ENCODE measurements around the gene WNT5A.

WNT5A gene

GRCh38 chr3:55489798-55490132 is 2.7 kb upstream of the WNT5A start:
- no peak for TF ChIP-seq CTCF (conservative IDR thresholded peaks at IDR 0.05; ENCODE audit: low read depth)

GRCh38 chr3:55488398-55489055 is 1.4 kb upstream of the WNT5A start:
- H3K27ac ChIP-seq, result peak overlapping the region; percentile 87
- TF ChIP-seq CTCF (conservative IDR thresholded peaks at IDR 0.05; ENCODE audit: low read depth), result no peak
- CTCF ChIA-PET, result no interaction called here
- DNase-seq (ENCODE audit: low spot score), result peak; percentile 69
- POLR2A ChIA-PET (ENCODE audit: low non-redundant PET), result no interaction called here

More at GRCh38 chr3:55489798-55490132, 2.7 kb upstream of the WNT5A start:
- peak; percentile 13 for DNase-seq (ENCODE audit: low spot score)
- peak overlapping the region; percentile 87 for H3K27ac ChIP-seq
- CTCF ChIA-PET, result no interaction called here
- POLR2A ChIA-PET (ENCODE audit: low non-redundant PET), result no interaction called here

- 0 out of 2 replicates have a peak, but pooled peaks have one; percentile 10 for TF ChIP-seq CTCF (conservative IDR thresholded peaks at IDR 0.05; ENCODE audit: low read depth)
- H3K27ac ChIP-seq, result peak overlapping the region; percentile 87
- POLR2A ChIA-PET (ENCODE audit: low non-redundant PET), result no interaction called here
- peak; percentile 16 for DNase-seq (ENCODE audit: low spot score)
- CTCF ChIA-PET, result interaction anchor here (0.6 kb wide), 1 partner anchor 198 kb away, joined by 3 read pairs; no protein-coding TSS in a partner anchor
Measured at GRCh38 chr3:55487381-55488241, 505 bp upstream of the WNT5A start.

GRCh38 chr3:55486101-55486856 is 827 bp downstream of the WNT5A start:
- H3K27ac ChIP-seq, result peak overlapping the region; percentile 87
- ChIA-PET CTCF (interaction anchor here (0.6 to 0.7 kb wide), 3 partner anchors 12 to 236 kb away, joined by 3 to 5 read pairs (median 4); no protein-coding TSS in a partner anchor), POLR2A (ENCODE audit: low non-redundant PET) (no interaction called here)
- TF ChIP-seq CTCF (conservative IDR thresholded peaks at IDR 0.05; ENCODE audit: low read depth), result no peak
- no peak for DNase-seq (ENCODE audit: low spot score)

- DNase-seq (ENCODE audit: low spot score), result no peak
- TF ChIP-seq CTCF (conservative IDR thresholded peaks at IDR 0.05; ENCODE audit: low read depth), result peak; percentile 60
- POLR2A ChIA-PET (ENCODE audit: low non-redundant PET), result no interaction called here
Measured at GRCh38 chr3:55484801-55485791, 2.0 kb downstream of the WNT5A start.

More at GRCh38 chr3:55484801-55485791, 2.0 kb downstream of the WNT5A start:
- H3K27ac ChIP-seq, result peak overlapping the region; percentile 87
- CTCF ChIA-PET, result interaction anchor here (0.6 kb wide), 1 partner anchor 31 kb away, joined by 3 read pairs; no protein-coding TSS in a partner anchor

All from RWPE1 (cell line).